CD4-positive, alpha-beta memory T cell (primary cell): Measurements from ENCODE around the gene TIMM44. TPM values are rescaled to one million over a fixed set of nuclear protein-coding genes. Genes with fewer than 3 reads are reported as not detected.

Source experiments
- CTCF ChIA-PET: fragments of 350-600 bp; sonication (Branson Sonifier 250); formaldehyde crosslinking; loops from one replicate; lab custom pipeline; 2021; ENCODE audit warnings: inconsistent platforms; ENCODE audit not compliant: partially characterized antibody; lab: Charles Lee
- POLR2A ChIA-PET: fragments of 350-600 bp; sonication (Branson Sonifier 250); formaldehyde crosslinking; loops from one replicate; lab custom pipeline; 2021; ENCODE audit not compliant: partially characterized antibody; lab: Charles Lee
- DNase-seq, 5 donors: peaks; one replicate each; pipeline versions ENCODE4 v3.0.0 to v3.0.0-alpha.2; 2020 to 2022; ENCODE audit warnings: mixed read lengths in 1 of 5
- H3K27ac ChIP-seq: one replicate; pipeline ENCODE4 v1.7.0; 2013; ENCODE audit warnings: low read depth, low read length
- H3K27me3 ChIP-seq: 2 replicates; pipeline ENCODE4 v1.7.0; 2013; ENCODE audit warnings: mild to moderate bottlenecking, low read length, moderate library complexity; ENCODE audit not compliant: insufficient read depth
- H3K36me3 ChIP-seq: 2 replicates; pipeline ENCODE4 v1.7.0; 2013; ENCODE audit warnings: mild to moderate bottlenecking, low read length, moderate library complexity; ENCODE audit not compliant: insufficient read depth
- H3K4me1 ChIP-seq: 2 replicates; pipeline ENCODE4 v1.7.0; 2013; ENCODE audit warnings: mild to moderate bottlenecking, low read length, moderate library complexity; ENCODE audit not compliant: insufficient read depth
- H3K4me3 ChIP-seq, 2 donors: one replicate each; pipeline ENCODE4 v1.7.0; 2013; ENCODE audit warnings: low read length in 2 of 2, mild to moderate bottlenecking in 1 of 2
- H3K9me3 ChIP-seq, 2 donors: one replicate each; pipeline ENCODE4 v1.7.0; 2013; ENCODE audit warnings: low read length in 2 of 2, control low read depth in 1 of 2; ENCODE audit not compliant: control insufficient read depth in 1 of 2
- H3K27ac Mint-ChIP-seq, 7 donors: one replicate each; pipeline ENCODE4 v1.8.0; 2020 to 2021; ENCODE audit warnings: mixed read lengths in 7 of 7, mild to moderate bottlenecking in 6 of 7, inconsistent platforms in 3 of 7, moderate library complexity in 3 of 7
- H3K27me3 Mint-ChIP-seq, 2 donors: one replicate each; pipeline ENCODE4 v1.8.0; 2020 to 2021; ENCODE audit warnings: mixed read lengths in 2 of 2
- H3K36me3 Mint-ChIP-seq, 2 donors: one replicate each; pipeline ENCODE4 v1.8.0; 2020 to 2021; ENCODE audit warnings: mixed read lengths in 2 of 2, inconsistent platforms in 1 of 2, mild to moderate bottlenecking in 1 of 2
- H3K4me1 Mint-ChIP-seq, 4 donors: one replicate each; pipeline ENCODE4 v1.8.0; 2020 to 2021; ENCODE audit warnings: mixed read lengths in 4 of 4, mild to moderate bottlenecking in 1 of 4
- H3K4me3 Mint-ChIP-seq, 8 donors: one replicate each; pipeline ENCODE4 v1.8.0; 2020 to 2021; ENCODE audit warnings: mixed read lengths in 8 of 8, mild to moderate bottlenecking in 7 of 8, moderate library complexity in 6 of 8, inconsistent platforms in 3 of 8
- H3K9me3 Mint-ChIP-seq, 8 donors: one replicate each; pipeline ENCODE4 v1.8.0; 2020 to 2021; ENCODE audit warnings: mixed read lengths in 8 of 8, mild to moderate bottlenecking in 5 of 8, inconsistent platforms in 3 of 8, moderate library complexity in 1 of 8
- intact Hi-C: fragments of 100-400 bp; cut with micrococcal nuclease; formaldehyde crosslinking; loops from one replicate; pipeline ENCODE4 v1.15.1; 2023
- polyA plus RNA-seq, 2 donors: library from polyadenylated mRNA; unstranded; fragments of 300-500 nt; fragmentation: Illumina TruSeq; gene quantifications; one replicate each; pipeline ENCODE4 v1.2.3, GENCODE V29; 2021
- total RNA-seq, 2 experiments: library from RNA; stranded (reverse); gene quantifications; one replicate each; pipeline ENCODE4 v1.2.3, GENCODE V29; 2021

The TIMM44 gene, protein sequence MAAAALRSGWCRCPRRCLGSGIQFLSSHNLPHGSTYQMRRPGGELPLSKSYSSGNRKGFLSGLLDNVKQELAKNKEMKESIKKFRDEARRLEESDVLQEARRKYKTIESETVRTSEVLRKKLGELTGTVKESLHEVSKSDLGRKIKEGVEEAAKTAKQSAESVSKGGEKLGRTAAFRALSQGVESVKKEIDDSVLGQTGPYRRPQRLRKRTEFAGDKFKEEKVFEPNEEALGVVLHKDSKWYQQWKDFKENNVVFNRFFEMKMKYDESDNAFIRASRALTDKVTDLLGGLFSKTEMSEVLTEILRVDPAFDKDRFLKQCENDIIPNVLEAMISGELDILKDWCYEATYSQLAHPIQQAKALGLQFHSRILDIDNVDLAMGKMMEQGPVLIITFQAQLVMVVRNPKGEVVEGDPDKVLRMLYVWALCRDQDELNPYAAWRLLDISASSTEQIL
- total RNA-seq (10 to 100 TPM; 71.6 to 71.9 TPM), polyA plus RNA-seq (10 to 100 TPM; 11.6 to 15.4 TPM)

DNA sequence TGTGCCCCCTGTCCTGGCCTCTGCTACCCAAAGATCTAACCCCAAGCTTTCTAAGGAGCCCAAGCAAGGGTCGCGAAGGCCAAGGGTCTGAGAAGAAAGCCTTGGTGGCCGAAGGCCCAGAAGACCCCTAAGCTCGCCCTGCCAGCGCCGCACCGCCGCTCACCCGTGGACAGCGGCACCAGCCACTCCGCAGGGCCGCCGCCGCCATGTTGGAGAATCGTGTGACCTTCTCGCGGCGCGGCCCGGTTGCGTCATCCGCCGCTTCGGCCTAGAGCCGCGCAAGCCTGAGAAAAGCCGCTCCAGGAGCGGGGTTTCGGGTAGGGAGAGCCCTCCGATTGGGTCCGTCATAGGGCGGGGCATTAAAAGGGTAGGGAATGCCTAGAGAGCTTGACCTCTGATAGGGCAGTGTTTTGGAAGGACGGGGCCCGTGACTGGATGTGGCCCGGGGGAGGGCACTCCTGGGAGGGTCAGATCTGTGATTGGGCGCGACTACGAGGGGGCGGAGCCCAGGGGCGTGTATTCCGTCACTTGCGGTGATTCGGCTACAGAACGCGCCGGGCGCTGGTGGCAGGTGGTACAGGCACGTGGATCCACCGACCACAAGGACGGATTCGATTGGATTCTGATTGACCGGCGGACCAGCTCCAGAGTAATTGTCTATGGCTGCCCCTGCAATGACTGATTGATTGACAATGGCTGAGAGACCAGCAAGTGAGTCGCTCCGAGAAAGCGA is at the start of gene TIMM44:
Gene TIMM44 (minus strand): TSS at position 223 of the 733 bp plus-strand sequence. CDS start 15 bp downstream, at position 208.
- Mint-ChIP-seq H3K4me1 (peaks cover 11 to 45% (median 28%) of the 10 kb centered on the region in 4 donors), H3K4me3 (peak within 1 kb of the TSS; percentile 86 to 94 (median 92)), H3K27ac (peak within 1 kb of the TSS; percentile 88 to 98 (median 97)), H3K36me3 (peaks cover 6 to 13% of the 10 kb centered on the region in 2 donors), H3K9me3 (no peaks in the 10 kb centered on the region), H3K27me3 (no peaks in the 10 kb centered on the region)
- peaks cover 16% of the 10 kb centered on the region for H3K4me1 ChIP-seq
- H3K27ac ChIP-seq: peak within 1 kb of the TSS; percentile 92
- ChIA-PET POLR2A (interaction anchor here (0.7 to 3.4 kb wide), 25 partner anchors 8 to 1519 kb away, joined by 3 to 53 read pairs (median 5); partner anchors contain the start of genes ARHGEF18, CERS4, CTXN1 and ELAVL1), CTCF (interaction anchor here (0.6 to 6.5 kb wide), 23 partner anchors 8 to 470 kb away, joined by 3 to 66 read pairs (median 5); partner anchors contain the start of genes MAP2K7, MARCHF2 and SNAPC2)
- peak; percentile 98 to 100 (median 99) for DNase-seq
- H3K36me3 ChIP-seq: peaks cover 9% of the 10 kb centered on the region
- no peaks in the 10 kb centered on the region for H3K27me3 ChIP-seq
- peak within 1 kb of the TSS; percentile 58 to 71 for H3K4me3 ChIP-seq
- no peaks in the 10 kb centered on the region for H3K9me3 ChIP-seq
- intact Hi-C loops: loop anchor here (1.0 to 10.0 kb wide), 8 partner anchors 14 to 310 kb away; partner anchors contain the start of genes CERS4, MAP2K7 and SNAPC2

DNA sequence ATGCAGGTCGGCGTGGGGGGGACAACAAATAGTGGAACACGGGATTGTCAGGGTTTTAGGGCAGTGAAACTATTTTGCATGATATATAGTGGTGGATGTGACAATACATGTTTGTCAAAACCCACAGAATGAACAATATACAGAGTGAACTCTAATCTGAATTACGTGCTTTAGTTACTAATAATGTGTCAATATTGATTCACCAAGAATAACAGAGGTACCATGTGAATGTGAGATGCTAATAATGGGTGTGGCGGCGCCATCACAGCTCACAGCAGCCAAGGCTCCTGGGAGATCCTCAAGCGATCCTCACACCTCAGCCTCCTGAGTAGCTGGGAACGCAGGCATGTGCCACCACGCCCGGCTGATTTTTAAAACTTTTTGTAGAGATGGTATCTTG is 49.1 kb upstream of the TIMM44 start:
- no peak overlapping the region for H3K4me3 ChIP-seq
- peaks cover 17% of the 10 kb centered on the region for H3K4me1 ChIP-seq
- no peaks in the 10 kb centered on the region for H3K9me3 ChIP-seq
- Mint-ChIP-seq H3K27ac (no peak overlapping the region), H3K9me3 (no peaks in the 10 kb centered on the region), H3K36me3 (peaks cover 28 to 53% of the 10 kb centered on the region in 2 donors), H3K4me1 (peaks cover 26 to 48% (median 36%) of the 10 kb centered on the region in 4 donors), H3K27me3 (no peaks in the 10 kb centered on the region), H3K4me3 (no peak overlapping the region)
- CTCF ChIA-PET: interaction anchor here (2.8 kb wide), 1 partner anchor 10 kb away, joined by 11 read pairs; no protein-coding TSS in a partner anchor
- POLR2A ChIA-PET: no interaction called here
- intact Hi-C loops: no loop called here
- DNase-seq: no peak
- H3K27ac ChIP-seq: no peak overlapping the region
- peaks cover 39% of the 10 kb centered on the region for H3K36me3 ChIP-seq
- H3K27me3 ChIP-seq: no peaks in the 10 kb centered on the region

DNA sequence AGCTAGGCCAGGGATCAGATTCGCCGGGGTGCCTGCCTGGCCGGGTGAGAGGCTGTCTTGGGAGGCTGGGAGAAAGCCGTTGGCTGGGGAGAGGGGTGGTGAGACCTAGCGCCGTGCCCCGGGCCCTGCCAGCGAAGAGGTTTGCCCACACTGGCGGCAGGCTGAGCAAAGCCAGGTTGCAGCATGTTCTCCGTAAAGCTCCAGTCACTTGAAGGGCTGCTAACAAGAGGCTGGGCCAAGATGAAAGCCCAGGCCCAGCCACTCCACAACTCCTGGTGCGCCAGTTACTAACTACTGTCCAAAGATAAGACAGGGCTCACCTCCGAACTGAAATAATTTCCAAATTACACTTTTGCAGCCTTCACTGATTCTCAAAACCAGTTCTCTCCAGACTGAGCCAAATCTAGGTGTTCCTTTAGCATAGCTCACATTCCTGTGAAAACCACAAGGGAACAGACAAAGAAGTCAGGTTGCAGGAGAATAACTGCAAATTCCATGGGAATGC is 45.7 kb upstream of the TIMM44 start:
- Histone ChIP-seq H3K9me3 (no peaks in the 10 kb centered on the region), H3K27me3 (no peaks in the 10 kb centered on the region), H3K4me1 (no peaks in the 10 kb centered on the region), H3K27ac (no peak overlapping the region), H3K4me3 (no peak overlapping the region), H3K36me3 (peaks cover 55% of the 10 kb centered on the region)
- Mint-ChIP-seq H3K27ac (no peak overlapping the region), H3K9me3 (no peaks in the 10 kb centered on the region), H3K4me1 (peaks cover 13 to 18% (median 17%) of the 10 kb centered on the region in 4 donors), H3K36me3 (peaks cover 32 to 67% of the 10 kb centered on the region in 2 donors), H3K4me3 (no peak overlapping the region), H3K27me3 (no peaks in the 10 kb centered on the region)
- intact Hi-C loops: no loop called here
- ChIA-PET CTCF (no interaction called here), POLR2A (interaction anchor here (0.7 kb wide), 1 partner anchor 45 kb away, joined by 3 read pairs; no protein-coding TSS in a partner anchor)
- no peak for DNase-seq

DNA sequence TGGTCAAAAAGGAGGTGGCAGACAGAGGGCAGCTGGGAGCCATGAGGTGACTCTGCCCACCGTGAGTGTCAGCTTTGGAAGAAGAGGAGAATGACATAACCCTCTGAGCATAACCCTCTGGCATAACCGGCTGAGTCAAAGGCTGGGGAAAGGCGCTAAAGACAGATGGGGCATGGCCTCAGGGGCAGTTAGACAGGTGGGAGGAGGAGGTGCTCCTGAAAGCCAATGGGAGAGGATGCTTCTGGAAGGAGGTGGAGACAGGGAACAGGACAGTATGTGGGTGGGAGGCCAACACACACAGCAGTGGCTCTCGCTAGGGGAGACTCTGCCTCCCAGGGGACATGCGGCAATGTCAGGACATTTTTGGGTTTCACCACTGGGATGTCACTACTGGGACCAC is 44.8 kb upstream of the TIMM44 start:
- ChIA-PET POLR2A (interaction anchor here (0.7 kb wide), 1 partner anchor 44 kb away, joined by 3 read pairs; no protein-coding TSS in a partner anchor), CTCF (no interaction called here)
- intact Hi-C loops: no loop called here
- peaks cover 37 to 69% of the 10 kb centered on the region in 2 donors for H3K36me3 Mint-ChIP-seq
- peaks cover 9 to 12% (median 10%) of the 10 kb centered on the region in 4 donors for H3K4me1 Mint-ChIP-seq
- Histone ChIP-seq H3K4me1 (no peaks in the 10 kb centered on the region), H3K9me3 (no peaks in the 10 kb centered on the region), H3K4me3 (no peak overlapping the region), H3K27ac (no peak overlapping the region), H3K36me3 (peaks cover 64% of the 10 kb centered on the region), H3K27me3 (no peaks in the 10 kb centered on the region)
- H3K9me3 Mint-ChIP-seq: no peaks in the 10 kb centered on the region
- peak overlapping the region in 1 of 7 donors; percentile 27 for H3K27ac Mint-ChIP-seq
- H3K27me3 Mint-ChIP-seq: no peaks in the 10 kb centered on the region
- H3K4me3 Mint-ChIP-seq: peak overlapping the region in 2 of 8 donors; percentile 13 to 25
- DNase-seq: no peak

DNA sequence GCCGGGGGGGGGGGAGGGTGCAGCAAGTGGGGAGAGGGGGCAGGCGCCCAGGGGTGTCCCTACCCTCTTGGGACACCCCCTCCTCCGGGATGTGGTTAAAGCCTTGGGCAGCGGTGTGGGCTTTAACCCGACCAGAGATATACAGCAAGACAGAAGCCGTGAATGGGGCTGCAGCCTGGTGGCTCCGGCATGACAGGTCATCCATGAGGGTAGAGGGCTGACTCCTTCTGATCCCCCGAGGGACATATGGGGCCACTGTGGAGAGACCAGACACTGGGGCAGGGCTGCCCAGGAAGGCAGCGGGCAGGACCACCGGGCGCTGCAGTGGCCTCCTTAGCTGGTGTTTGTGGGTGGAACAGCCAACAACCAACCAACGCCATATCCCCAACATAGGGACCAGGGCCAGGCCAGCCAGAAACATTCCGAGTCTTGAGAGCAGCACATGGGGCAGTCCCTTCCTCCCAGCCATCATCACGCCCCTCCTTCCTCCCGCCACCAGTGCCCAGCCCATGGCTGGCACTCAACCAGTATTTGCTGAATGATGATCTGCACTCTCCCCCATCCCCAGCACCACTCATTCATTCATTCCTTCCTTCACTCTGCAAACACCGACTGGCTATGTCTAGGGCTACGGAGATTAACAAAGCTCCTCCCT is 43.8 kb upstream of the TIMM44 start:
- ChIA-PET POLR2A (no interaction called here), CTCF (no interaction called here)
- H3K4me3 ChIP-seq: no peak overlapping the region
- no peaks in the 10 kb centered on the region for H3K27me3 Mint-ChIP-seq
- peak overlapping the region in 1 of 8 donors; percentile 15 for H3K4me3 Mint-ChIP-seq
- intact Hi-C loops: no loop called here
- H3K36me3 Mint-ChIP-seq: peaks cover 39 to 71% of the 10 kb centered on the region in 2 donors
- no peaks in the 10 kb centered on the region for H3K9me3 ChIP-seq
- DNase-seq: no peak
- no peaks in the 10 kb centered on the region for H3K4me1 ChIP-seq
- no peaks in the 10 kb centered on the region for H3K9me3 Mint-ChIP-seq
- H3K4me1 Mint-ChIP-seq: peaks cover 5 to 9% (median 6%) of the 10 kb centered on the region in 4 donors
- H3K27ac ChIP-seq: no peak overlapping the region
- no peaks in the 10 kb centered on the region for H3K27me3 ChIP-seq
- H3K36me3 ChIP-seq: peaks cover 73% of the 10 kb centered on the region
- H3K27ac Mint-ChIP-seq: peak overlapping the region in 3 of 7 donors; percentile 36 to 85 (median 60)

DNA sequence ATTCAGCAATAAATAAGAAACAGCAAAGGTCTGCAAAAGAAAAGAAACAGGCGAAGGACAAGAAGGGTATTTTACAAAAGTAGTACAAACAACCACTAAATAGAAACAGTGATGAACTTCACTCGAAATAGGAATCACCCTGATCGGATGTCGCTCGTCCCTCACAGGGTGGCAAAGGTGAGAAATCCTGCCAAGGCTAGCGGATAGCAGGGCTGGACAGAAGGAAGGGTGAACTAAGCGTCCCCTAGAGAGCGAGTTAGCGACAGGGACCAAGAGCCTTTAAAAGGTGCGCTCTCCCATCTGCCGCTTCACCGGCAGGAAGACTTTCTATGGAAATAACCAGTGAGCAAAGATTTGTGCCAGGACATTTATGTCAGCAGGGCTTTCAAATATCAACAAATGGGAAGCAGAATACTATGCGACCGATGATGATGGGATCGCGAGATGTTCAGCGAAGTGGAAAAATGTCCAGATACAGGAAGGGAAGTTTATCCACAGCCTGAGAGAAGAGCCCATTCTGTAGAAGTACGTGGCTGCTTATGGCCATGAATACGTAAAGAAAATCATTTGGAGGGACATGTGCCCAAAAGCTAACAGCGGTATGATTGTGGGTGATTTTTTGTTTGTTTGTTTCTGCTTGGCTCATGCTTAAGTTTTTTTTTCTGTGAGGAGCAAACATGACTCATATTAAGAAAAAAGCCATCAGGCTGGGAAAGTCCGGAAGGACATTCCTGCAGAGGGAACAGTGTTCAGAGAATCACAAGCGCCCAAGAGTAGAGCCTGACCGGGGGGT is 43.1 kb upstream of the TIMM44 start:
- peaks cover 37 to 67% of the 10 kb centered on the region in 2 donors for H3K36me3 Mint-ChIP-seq
- H3K27ac Mint-ChIP-seq: peak overlapping the region in 1 of 7 donors; percentile 64
- ChIA-PET POLR2A (no interaction called here), CTCF (no interaction called here)
- no peaks in the 10 kb centered on the region for H3K27me3 Mint-ChIP-seq
- DNase-seq: no peak
- peaks cover 2 to 8% (median 5%) of the 10 kb centered on the region in 4 donors for H3K4me1 Mint-ChIP-seq
- H3K4me3 ChIP-seq: no peak overlapping the region
- no peaks in the 10 kb centered on the region for H3K27me3 ChIP-seq
- H3K9me3 ChIP-seq: no peaks in the 10 kb centered on the region
- H3K27ac ChIP-seq: no peak overlapping the region
- no peaks in the 10 kb centered on the region for H3K9me3 Mint-ChIP-seq
- intact Hi-C loops: no loop called here
- H3K4me1 ChIP-seq: no peaks in the 10 kb centered on the region
- no peak overlapping the region for H3K4me3 Mint-ChIP-seq
- peaks cover 70% of the 10 kb centered on the region for H3K36me3 ChIP-seq
